GM19463 (cell line): ENCODE results near the gene VSX2.

Experiments used
- ATAC-seq: cut with Tn5 transposase; IDR thresholded peaks from one replicate; pipeline ENCODE4 v1.9.1; 2021; ENCODE audit warnings: mild to moderate bottlenecking, moderate library complexity; ENCODE audit not compliant: unreplicated experiment

Gene VSX2

GRCh38 chr14:74297986-74298385 is 58.7 kb downstream of the VSX2 start:
- ATAC-seq = no peak

DNA sequence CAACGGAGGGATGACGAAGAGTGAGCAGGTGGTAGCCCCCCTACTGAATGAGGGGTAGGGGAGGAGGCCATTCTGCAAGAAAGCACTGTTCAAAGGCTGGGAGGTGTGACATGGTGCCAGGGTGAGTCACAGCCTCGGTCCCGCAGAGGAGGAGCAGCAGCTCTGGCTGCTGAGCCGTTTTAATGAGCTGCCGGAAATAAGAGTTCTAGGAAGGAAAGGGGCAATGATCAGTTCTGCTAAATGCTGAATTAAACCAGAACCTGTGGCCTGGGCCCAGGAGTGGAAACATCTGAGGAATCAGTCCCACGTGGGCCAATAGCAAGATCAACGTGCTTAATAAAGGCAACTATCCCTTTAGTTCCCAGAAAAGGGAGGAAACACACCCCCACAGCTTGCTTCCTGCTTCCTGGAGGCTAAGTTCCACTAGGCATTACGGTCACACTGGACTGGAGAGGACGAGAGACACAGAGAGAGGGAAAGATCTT is 59.9 kb downstream of the VSX2 start:
- ATAC-seq = no peak

GRCh38 chr14:74301594-74302151 is 62.4 kb downstream of the VSX2 start:
- no peak for ATAC-seq

DNA sequence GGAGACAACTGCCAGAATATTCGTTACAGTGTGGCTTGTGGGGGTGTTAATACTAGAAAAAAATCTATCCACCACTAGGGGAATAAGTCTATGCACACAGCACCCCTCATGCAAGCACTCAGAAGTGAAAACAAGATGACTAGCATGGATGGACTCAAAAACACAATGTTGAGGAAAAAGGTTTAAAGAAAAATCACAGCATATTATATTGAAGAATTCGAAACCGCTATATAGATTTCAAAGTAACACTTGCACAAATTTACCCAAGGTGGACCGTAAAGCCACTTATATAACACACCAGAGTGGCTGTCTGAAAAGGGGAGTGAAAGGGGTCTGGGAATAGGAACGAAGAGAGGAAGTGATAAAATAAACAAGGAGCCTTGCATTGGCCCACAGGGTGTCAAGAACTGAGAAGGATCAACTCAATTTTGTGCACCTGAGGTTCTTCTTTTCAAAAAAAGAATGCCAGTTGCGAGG is 62.9 kb downstream of the VSX2 start:
- ATAC-seq = peak; percentile 40

GRCh38 chr14:74302634-74303569 is 63.7 kb downstream of the VSX2 start, which contains the start of gene ABCD4:
ABCD4 (minus strand) TSS chr14:74302934; CDS start chr14:74302912, 22 bp downstream.
- peak; percentile 98 for ATAC-seq

DNA sequence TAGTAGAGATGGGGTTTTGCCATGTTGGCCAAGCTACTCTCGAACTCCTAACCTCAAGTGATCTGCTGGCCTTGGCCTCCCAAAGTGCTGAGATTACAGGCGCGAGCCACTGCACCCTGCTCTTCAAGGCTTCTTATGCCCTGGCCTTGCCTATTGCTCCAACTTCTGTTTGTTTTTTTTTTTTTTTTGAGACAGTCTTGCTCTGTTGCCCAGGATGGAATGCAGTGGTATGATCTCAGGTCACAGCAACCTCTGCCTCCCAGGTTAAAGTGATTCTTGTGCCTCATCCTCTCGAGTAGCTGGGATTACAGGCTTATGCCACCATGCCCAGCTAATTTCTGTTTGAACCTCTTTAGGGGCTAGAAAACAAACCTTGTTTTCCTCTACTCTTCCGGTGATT is 69.4 kb downstream of the VSX2 start:
- ATAC-seq = no peak

- ATAC-seq = no peak
Measured at GRCh38 chr14:74309125-74310022, 70.1 kb downstream of the VSX2 start.

DNA sequence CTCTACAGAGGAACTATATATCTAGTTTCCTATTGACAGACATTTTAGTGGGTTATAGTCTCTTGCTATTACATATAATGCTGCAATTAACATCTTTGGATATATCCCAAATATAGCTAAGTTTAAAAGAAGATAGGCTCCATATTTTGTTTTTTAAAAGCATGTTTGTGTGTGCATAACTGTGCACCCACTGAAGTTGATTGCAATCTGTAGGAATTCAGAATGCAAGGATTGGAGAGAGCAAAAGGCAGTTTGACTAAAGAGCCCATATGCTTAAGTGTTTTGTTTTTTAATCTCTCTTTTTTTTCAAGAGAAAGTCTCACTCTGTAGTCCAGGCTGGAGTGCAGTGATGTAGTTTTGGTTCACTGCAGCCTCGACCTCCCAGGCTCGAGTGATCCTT is 72.9 kb downstream of the VSX2 start:
- ATAC-seq = no peak
